SK-N-DZ (cell line): ENCODE measurements around the gene KCNRG.

ENCODE experiments used
- small RNA-seq, 2 experiments: library from RNA; depleted of rRNA; stranded (forward); fragments of <200 nt; gene quantifications; one replicate each; pipeline ENCODE3, GENCODE V24; 2014

The KCNRG gene

Small RNA genes lying within 50 kb of the gene (small RNA-seq; reads per million reads assigned to genes)
- gene MIR16-1 (2.5 reads per million in 2 experiments), gene MIR3613 (0.03 to 0.09 reads per million in 2 experiments), gene RF02105 (0 reads per million in 2 experiments), gene RF02106 (0 reads per million in 2 experiments), gene RF02107 (0 reads per million in 2 experiments), gene RF02108 (0 reads per million in 2 experiments)
